Osteocyte (in vitro differentiated cells): ENCODE results near the gene MAGEC1. TPM values are rescaled to one million over a fixed set of nuclear protein-coding genes. Genes with fewer than 3 reads are reported as not detected.
"Not testable (repeated sequence)": the region's sequence is repeated elsewhere in the genome, so short reads cannot be mapped to it uniquely, and the experiment has no call there.

Experiments
- DNase-seq: peaks from one replicate; pipeline ENCODE4 v3.0.0; 2021; ENCODE audit warnings: mixed read lengths; ENCODE audit not compliant: unreplicated experiment; ENCODE audit errors: extremely low spot score
- H3K27ac Mint-ChIP-seq: one replicate; pipeline ENCODE4 v1.8.0; 2021; ENCODE audit warnings: mild to moderate bottlenecking, mixed read lengths; ENCODE audit not compliant: unreplicated experiment
- H3K27me3 Mint-ChIP-seq: one replicate; pipeline ENCODE4 v1.8.0; 2021; ENCODE audit warnings: mixed read lengths; ENCODE audit not compliant: unreplicated experiment
- H3K36me3 Mint-ChIP-seq: one replicate; pipeline ENCODE4 v1.8.0; 2021; ENCODE audit warnings: mixed read lengths; ENCODE audit not compliant: unreplicated experiment
- H3K4me1 Mint-ChIP-seq: one replicate; pipeline ENCODE4 v1.8.0; 2021; ENCODE audit warnings: mixed read lengths; ENCODE audit not compliant: unreplicated experiment
- H3K4me3 Mint-ChIP-seq: one replicate; pipeline ENCODE4 v1.8.0; 2021; ENCODE audit warnings: mild to moderate bottlenecking, moderate library complexity, mixed read lengths; ENCODE audit not compliant: unreplicated experiment
- H3K9me3 Mint-ChIP-seq: one replicate; pipeline ENCODE4 v1.8.0; 2021; ENCODE audit warnings: mixed read lengths; ENCODE audit not compliant: unreplicated experiment
- CTCF ChIP-seq: fragments of 200-600 bp; sonication (generic); IDR thresholded peaks from 2 replicates; pipeline ENCODE4 v1.5.0; 2021; ENCODE audit warnings: antibody characterized with exemption, mild to moderate bottlenecking, moderate library complexity
- long read RNA-seq: library from polyadenylated mRNA; unstranded; transcript quantifications from one replicate; pipeline ENCODE4 v2.0.0, GENCODE V29; 2021
- total RNA-seq: library from RNA; stranded (reverse); gene quantifications from 2 replicates; pipeline ENCODE4 v1.2.1, GENCODE V29; 2021

MAGEC1 gene
- not detected in 2 replicates for total RNA-seq
- long read RNA-seq = 0 reads

GRCh38 chrX:141903400-141904155 lies at the start of gene MAGEC1:
TSS of gene MAGEC1 (plus strand) at chrX:141903894. CDS start at chrX:141905073, 1,179 bp downstream.
- no peak for DNase-seq
- no peak for TF ChIP-seq CTCF
- no peak within 1 kb of the TSS for H3K4me3 Mint-ChIP-seq
- H3K27me3 Mint-ChIP-seq = no peaks in the 10 kb centered on the region
- H3K27ac Mint-ChIP-seq = no peak within 1 kb of the TSS
- H3K36me3 Mint-ChIP-seq = no peaks in the 10 kb centered on the region
- no peaks in the 10 kb centered on the region for H3K4me1 Mint-ChIP-seq
- H3K9me3 Mint-ChIP-seq = peaks cover 54% of the 10 kb centered on the region

- Mint-ChIP-seq H3K27ac (no peak overlapping the region), H3K4me1 (no peaks in the 10 kb centered on the region), H3K27me3 (no peaks in the 10 kb centered on the region), H3K4me3 (no peak overlapping the region), H3K9me3 (peaks cover 7% of the 10 kb centered on the region), H3K36me3 (no peaks in the 10 kb centered on the region)
- no peak for DNase-seq
- TF ChIP-seq CTCF = no peak
Observed at GRCh38 chrX:141857479-141857878, 46.2 kb upstream of the MAGEC1 start.

- peaks cover 7% of the 10 kb centered on the region for H3K9me3 Mint-ChIP-seq
- no peaks in the 10 kb centered on the region for H3K4me1 Mint-ChIP-seq
- H3K27ac Mint-ChIP-seq = no peak overlapping the region
- no peak for TF ChIP-seq CTCF
- no peak for DNase-seq
- no peak overlapping the region for H3K4me3 Mint-ChIP-seq
- H3K36me3 Mint-ChIP-seq = no peaks in the 10 kb centered on the region
- H3K27me3 Mint-ChIP-seq = no peaks in the 10 kb centered on the region
Observed at GRCh38 chrX:141879616-141880015, 24.1 kb upstream of the MAGEC1 start.

- not testable (repeated sequence) for H3K27ac Mint-ChIP-seq, H3K4me1 Mint-ChIP-seq, H3K27me3 Mint-ChIP-seq, H3K36me3 Mint-ChIP-seq, DNase-seq, H3K4me3 Mint-ChIP-seq
- peaks cover 18% of the 10 kb centered on the region for H3K9me3 Mint-ChIP-seq
Observed at GRCh38 chrX:141888811-141889210, 14.9 kb upstream of the MAGEC1 start.

- H3K27me3 Mint-ChIP-seq = no peaks in the 10 kb centered on the region
- no peak for DNase-seq
- H3K4me1 Mint-ChIP-seq = no peaks in the 10 kb centered on the region
- no peak for TF ChIP-seq CTCF
- peaks cover 36% of the 10 kb centered on the region for H3K9me3 Mint-ChIP-seq
- no peaks in the 10 kb centered on the region for H3K36me3 Mint-ChIP-seq
- no peak overlapping the region for H3K4me3 Mint-ChIP-seq
- H3K27ac Mint-ChIP-seq = no peak overlapping the region
Observed at GRCh38 chrX:141894733-141895132, 9.0 kb upstream of the MAGEC1 start.
